Jurkat, Clone E6-1 (cell line): ENCODE data around the gene GATA2.

Source experiments
- DNase-seq: peaks from one replicate; pipeline ENCODE4 v3.0.0-alpha.2; 2011; ENCODE audit warnings: low read depth, low spot score
- H3K4me3 ChIP-seq: 2 replicates; pipeline ENCODE4 v1.5.1; 2011; ENCODE audit warnings: mild to moderate bottlenecking, low read length, control low read depth, moderate library complexity

Gene GATA2

GRCh38 chr3:128448491-128448890 lies 44.5 kb downstream of the GATA2 start:
- peak; percentile 64 for DNase-seq
- no peak overlapping the region for H3K4me3 ChIP-seq

GRCh38 chr3:128447561-128448013 lies 45.4 kb downstream of the GATA2 start:
- DNase-seq = peak; percentile 29
- no peak overlapping the region for H3K4me3 ChIP-seq

GRCh38 chr3:128446821-128447220 lies 46.2 kb downstream of the GATA2 start:
- DNase-seq = no peak
- no peak overlapping the region for H3K4me3 ChIP-seq

- H3K4me3 ChIP-seq = no peak overlapping the region
- no peak for DNase-seq
Observed at GRCh38 chr3:128445357-128445756, 47.6 kb downstream of the GATA2 start.

DNA sequence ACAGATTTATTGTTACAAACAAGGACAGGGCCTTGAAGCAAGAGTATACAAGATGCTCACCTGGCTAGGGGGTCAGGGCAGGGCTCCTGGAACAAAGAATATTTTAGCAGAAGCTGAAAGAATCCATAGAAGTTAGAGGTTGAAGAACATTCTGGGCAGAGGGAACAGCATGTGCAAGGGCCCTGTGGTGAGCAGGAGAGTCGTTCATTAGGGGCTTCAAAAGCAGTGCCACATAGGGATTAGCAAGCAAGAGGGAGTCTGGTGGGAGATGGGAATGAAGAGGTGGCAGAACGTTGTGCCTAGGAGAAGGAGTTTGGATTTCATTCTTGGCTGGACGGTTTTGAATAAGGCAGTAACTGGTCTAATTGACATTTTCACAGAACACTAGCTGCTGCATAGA lies 49.2 kb downstream of the GATA2 start:
- DNase-seq = no peak
- H3K4me3 ChIP-seq = no peak overlapping the region

- DNase-seq = no peak
- H3K4me3 ChIP-seq = no peak overlapping the region
Observed at GRCh38 chr3:128442949-128443348, 50.1 kb downstream of the GATA2 start.

- DNase-seq = no peak
- H3K4me3 ChIP-seq = no peak overlapping the region
Observed at GRCh38 chr3:128442070-128442469, 50.9 kb downstream of the GATA2 start.

GRCh38 chr3:128439226-128439625 lies 53.8 kb downstream of the GATA2 start:
- no peak overlapping the region for H3K4me3 ChIP-seq
- DNase-seq = no peak

- DNase-seq = no peak
- H3K4me3 ChIP-seq = no peak overlapping the region
Observed at GRCh38 chr3:128438488-128439072, 54.4 kb downstream of the GATA2 start.

GRCh38 chr3:128436214-128436613 lies 56.8 kb downstream of the GATA2 start:
- H3K4me3 ChIP-seq = no peak overlapping the region
- no peak for DNase-seq

- no peak overlapping the region for H3K4me3 ChIP-seq
- no peak for DNase-seq
Observed at GRCh38 chr3:128435561-128435960, 57.4 kb downstream of the GATA2 start.

GRCh38 chr3:128435058-128435457 lies 57.9 kb downstream of the GATA2 start:
- no peak for DNase-seq

DNA sequence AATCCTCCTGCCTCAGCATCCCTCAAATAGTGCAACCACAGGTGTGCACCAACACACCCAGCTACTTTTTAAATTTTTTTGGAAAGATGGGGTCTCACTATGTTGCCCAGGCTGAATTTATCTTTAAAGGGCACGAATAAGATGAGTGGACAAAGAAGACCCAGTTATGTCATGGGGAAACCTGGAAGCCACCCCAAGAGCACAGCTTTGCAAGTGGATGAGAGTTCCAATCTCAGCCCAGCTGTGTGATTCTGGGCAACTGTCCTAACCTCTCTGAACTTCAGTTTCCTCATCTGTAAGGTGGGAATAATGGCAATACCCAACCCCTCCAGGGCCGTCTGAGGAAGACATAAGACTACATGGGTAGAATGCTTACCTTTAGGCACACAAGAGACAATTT lies 58.5 kb downstream of the GATA2 start:
- no peak overlapping the region for H3K4me3 ChIP-seq
- DNase-seq = no peak

More at GRCh38 chr3:128435058-128435457, 57.9 kb downstream of the GATA2 start:
- no peak overlapping the region for H3K4me3 ChIP-seq

- no peak overlapping the region for H3K4me3 ChIP-seq
- no peak for DNase-seq
Observed at GRCh38 chr3:128433837-128434165, 59.2 kb downstream of the GATA2 start.

DNA sequence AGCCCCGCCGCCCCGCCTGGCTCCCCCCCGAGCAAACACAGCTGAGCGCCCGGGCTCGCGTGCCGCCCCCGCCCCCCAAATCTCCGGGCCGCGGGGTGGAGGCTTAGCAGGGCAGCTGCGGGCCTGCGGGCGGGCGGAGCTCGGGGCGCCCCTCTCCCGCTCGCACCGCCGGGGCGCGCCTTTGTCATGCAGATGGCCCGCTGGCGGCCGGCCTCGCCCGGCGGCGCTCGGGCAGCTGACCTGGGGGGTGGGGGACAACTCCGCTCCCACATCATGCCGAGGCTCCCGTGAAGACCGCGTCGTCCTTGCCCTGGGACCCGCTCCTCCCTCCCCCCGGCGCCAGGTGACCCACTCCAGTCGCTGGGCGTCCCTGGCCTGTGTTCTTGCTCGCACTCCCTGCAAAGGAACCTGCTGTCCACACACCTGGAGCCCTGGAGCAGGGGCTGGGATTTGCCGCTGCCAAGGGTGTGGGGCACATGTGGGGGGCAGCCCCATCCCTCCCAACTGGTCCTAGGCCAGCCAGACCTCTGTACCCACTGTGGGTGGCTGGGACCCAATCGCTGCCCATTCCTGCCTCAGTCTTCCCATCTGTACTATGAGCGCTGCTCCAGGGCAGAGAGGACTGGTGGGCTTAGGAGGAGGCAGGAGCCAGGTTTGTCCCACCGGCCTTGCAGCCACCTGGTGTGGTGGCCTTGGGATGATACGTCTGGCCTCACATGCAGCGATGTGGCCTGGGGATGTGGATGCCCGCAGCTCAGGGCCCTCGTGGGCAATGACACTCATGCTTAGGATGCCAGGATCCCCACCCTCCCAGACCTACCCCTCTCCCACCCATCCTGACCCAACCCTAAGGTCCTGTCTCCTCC lies 59.8 kb downstream of the GATA2 start:
- no peak overlapping the region for H3K4me3 ChIP-seq

GRCh38 chr3:128432301-128432970 lies 60.6 kb downstream of the GATA2 start:
- no peak overlapping the region for H3K4me3 ChIP-seq
- DNase-seq = no peak

More for the DNA sequence above, 59.8 kb downstream of the GATA2 start:
- DNase-seq = no peak

DNA sequence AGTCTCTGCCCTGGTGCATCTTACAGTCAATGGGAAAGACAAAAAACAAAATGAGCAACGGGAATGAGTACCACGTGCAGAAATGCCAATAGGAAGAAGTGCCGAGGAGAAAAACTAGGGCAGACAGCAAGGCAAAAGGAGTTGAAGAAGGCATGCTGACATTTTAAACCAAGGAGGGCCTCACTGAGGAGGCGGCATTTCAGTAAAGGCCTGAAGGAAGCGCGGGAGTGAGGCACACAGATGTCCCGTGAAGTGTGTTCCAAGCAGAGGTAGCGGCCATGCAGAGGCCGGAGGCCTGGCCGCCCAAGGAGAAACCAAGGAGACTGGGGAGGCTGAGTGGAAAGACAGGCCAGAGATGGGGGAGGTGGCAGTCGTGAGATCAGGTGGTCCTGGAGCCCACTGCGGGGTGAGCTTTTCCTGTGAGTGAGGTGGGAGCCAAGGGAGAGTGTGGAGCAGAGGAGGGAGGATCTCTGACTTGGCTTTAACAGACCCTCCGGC lies 61.1 kb downstream of the GATA2 start:
- no peak overlapping the region for H3K4me3 ChIP-seq
- DNase-seq = no peak

- no peak overlapping the region for H3K4me3 ChIP-seq
- DNase-seq = no peak
Observed at GRCh38 chr3:128430731-128431130, 62.3 kb downstream of the GATA2 start.

GRCh38 chr3:128430301-128430700 lies 62.7 kb downstream of the GATA2 start:
- DNase-seq = no peak
- H3K4me3 ChIP-seq = no peak overlapping the region

- no peak for DNase-seq
Observed at GRCh38 chr3:128429751-128430150, 63.2 kb downstream of the GATA2 start.

More at GRCh38 chr3:128429751-128430150, 63.2 kb downstream of the GATA2 start:
- no peak overlapping the region for H3K4me3 ChIP-seq
